Pancreas (tissue), 10 donors: ENCODE data around the gene KCNC3. TPM values are rescaled to one million over a fixed set of nuclear protein-coding genes. Genes with fewer than 3 reads are reported as not detected.

Experiments
- ATAC-seq, 4 donors: fragments of 200-7000 bp; cut with Tn5 transposase; one replicate each; pipeline versions ENCODE4 v1.8.0 to v1.9.1; 2020; ENCODE audit warnings: mild to moderate bottlenecking in 4 of 4, moderate library complexity in 4 of 4
- DNase-seq, 6 donors: peaks; one replicate each; pipeline ENCODE4 v3.0.0-alpha.2; 2020
- FAIRE-seq: peaks from 2 replicates; lab custom pipeline; 2012; peaks lifted over from hg19 to GRCh38; lab: Jason Lieb, UNC
- H3K27ac ChIP-seq, 4 donors: fragments of 200-600 bp; sonication (generic); 1 replicate in 3 of 4; 2 replicates in 1 of 4; pipeline versions ENCODE4 v1.5.0 to v1.8.0; 2020
- H3K27me3 ChIP-seq, 4 donors: fragments of 200-600 bp; one replicate each; pipeline ENCODE4 v1.8.0; 2021
- H3K36me3 ChIP-seq, 3 donors: fragments of 200-600 bp; sonication (generic) in 1 of 3; one replicate each; pipeline versions ENCODE4 v1.5.0 to v1.8.0; 2020 to 2021
- H3K4me1 ChIP-seq, 3 donors: fragments of 200-600 bp; one replicate each; pipeline ENCODE4 v1.8.0; 2021
- H3K4me3 ChIP-seq, 4 donors: fragments of 200-600 bp; sonication (generic) in 2 of 4; one replicate each; pipeline versions ENCODE4 v1.5.0 to v1.8.0; 2020 to 2021
- H3K9me3 ChIP-seq, 4 donors: fragments of 200-600 bp; one replicate each; pipeline ENCODE4 v1.8.0; 2021
- WGBS, 2 donors: extraction: QIAGEN DNeasy Blood & Tissue Kit; methylation state at CpG; one replicate each; pipeline ENCODE4 v1.1.7; 2013; 5-methylcytosine and 5-hydroxymethylcytosine counted together
- intact Hi-C, 3 donors: fragments of 100-400 bp; cut with DNase I; formaldehyde crosslinking; loops; one replicate each; pipeline versions ENCODE4 v1.11.1 to v1.14.2; 2022
- polyA plus RNA-seq, 2 donors: library from polyadenylated mRNA; stranded (reverse); fragments of 200-250 nt; gene quantifications; one replicate each; pipeline ENCODE4 v1.2.3, GENCODE V29; 2013
- total RNA-seq, 6 donors: library from RNA; stranded (reverse); fragmentation: NEBNext Ultra II Directional in 4 of 6; extraction: Animal tissue kit (Norgen Biotek cat#: 25700) in 4 of 6; gene quantifications; one replicate each; pipeline versions ENCODE4 v1.2.1 to v1.2.4, GENCODE V29; 2021 to 2023
- TF ChIP-seq, protein P1 (sequence below), 4 donors: fragments of 200-600 bp; sonication (generic) in 3 of 4; IDR thresholded peaks; one replicate each; pipeline versions ENCODE4 v1.5.0 to v1.8.0; 2021; ENCODE audit warnings: antibody characterized with exemption in 4 of 4
- donor health status: healthy with polysubstance abuse.
- donor health status: DM: no; HTN: no; CAD: no; lungs with moderate emphysema.
- donor health status: DM: no; HTN: no; CAD: no.
- donor health status: control.
- donor health status: control.
- donor health status: Bipolar disorder and iron deficiency.
- donor health status: DM: yes; HTN: yes; CAD: no.
- donor health status: DM: no; HTN: no; CAD: no.
- donor health status: DM: no; HTN: no; CAD: no.
- donor health status: DM: yes; HTN: yes; CAD: no.

The KCNC3 gene
- total and polyA plus RNA-seq, 8 donors = 2.4 to 7.1 (median 3.6) TPM

DNA sequence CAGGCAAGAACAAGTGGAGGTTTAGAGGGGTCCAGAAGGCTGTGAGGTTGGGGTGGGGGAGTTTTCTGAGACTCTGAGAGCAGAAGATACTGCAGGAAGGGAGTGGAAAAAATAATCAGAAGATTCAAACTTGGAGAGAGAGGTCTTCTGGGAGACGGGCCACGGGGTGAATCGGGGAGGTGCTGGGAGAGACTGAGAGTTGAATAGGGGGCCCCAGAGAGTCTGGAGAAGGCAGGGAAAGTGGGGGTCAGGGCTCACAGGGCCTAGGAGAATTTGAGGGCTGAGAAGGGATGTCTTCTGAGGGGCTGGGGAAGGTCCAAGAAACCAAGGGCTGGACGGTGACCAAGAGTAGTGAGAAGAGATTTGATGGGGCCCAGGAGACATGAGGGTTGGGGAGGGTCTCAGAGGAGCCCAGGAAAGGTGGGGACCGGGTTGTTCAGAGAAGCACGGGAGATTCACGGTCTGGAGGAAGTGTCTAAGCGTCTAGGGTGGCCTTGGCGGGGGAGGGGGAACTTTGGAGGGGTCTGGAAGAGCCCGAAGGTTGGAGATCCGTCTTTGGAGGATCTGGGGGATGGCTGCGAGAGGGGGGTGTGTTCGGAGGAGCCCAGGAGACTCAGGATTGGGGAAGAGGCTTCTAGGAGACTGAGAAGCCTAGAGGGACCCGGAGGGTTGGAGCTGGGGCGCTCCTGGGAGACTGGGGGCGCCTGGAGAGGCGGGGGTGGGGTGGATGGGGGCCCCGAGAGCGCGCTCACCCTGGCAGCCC, 1.5 kb downstream of the KCNC3 start:
- no peak overlapping the region for H3K27ac ChIP-seq
- H3K36me3 ChIP-seq = no peaks in the 10 kb centered on the region
- TF ChIP-seq, protein P1, sequence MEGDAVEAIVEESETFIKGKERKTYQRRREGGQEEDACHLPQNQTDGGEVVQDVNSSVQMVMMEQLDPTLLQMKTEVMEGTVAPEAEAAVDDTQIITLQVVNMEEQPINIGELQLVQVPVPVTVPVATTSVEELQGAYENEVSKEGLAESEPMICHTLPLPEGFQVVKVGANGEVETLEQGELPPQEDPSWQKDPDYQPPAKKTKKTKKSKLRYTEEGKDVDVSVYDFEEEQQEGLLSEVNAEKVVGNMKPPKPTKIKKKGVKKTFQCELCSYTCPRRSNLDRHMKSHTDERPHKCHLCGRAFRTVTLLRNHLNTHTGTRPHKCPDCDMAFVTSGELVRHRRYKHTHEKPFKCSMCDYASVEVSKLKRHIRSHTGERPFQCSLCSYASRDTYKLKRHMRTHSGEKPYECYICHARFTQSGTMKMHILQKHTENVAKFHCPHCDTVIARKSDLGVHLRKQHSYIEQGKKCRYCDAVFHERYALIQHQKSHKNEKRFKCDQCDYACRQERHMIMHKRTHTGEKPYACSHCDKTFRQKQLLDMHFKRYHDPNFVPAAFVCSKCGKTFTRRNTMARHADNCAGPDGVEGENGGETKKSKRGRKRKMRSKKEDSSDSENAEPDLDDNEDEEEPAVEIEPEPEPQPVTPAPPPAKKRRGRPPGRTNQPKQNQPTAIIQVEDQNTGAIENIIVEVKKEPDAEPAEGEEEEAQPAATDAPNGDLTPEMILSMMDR (IDR thresholded peaks at IDR 0.05) = no peak
- WGBS, 2 donors = 26 to 41% methylated on average over 14 to 20 of the region's 20 CpGs
- DNase-seq (peak in 4 of 6 donors; percentile 31 to 65 (median 46)), ATAC-seq (no peak), FAIRE-seq (no peak)
- H3K4me1 ChIP-seq = peaks cover 0 to 32% (median 0%) of the 10 kb centered on the region in 3 donors
- no peak overlapping the region for H3K4me3 ChIP-seq
- no peaks in the 10 kb centered on the region for H3K9me3 ChIP-seq
- intact Hi-C loops = no loop called here
- no peaks in the 10 kb centered on the region for H3K27me3 ChIP-seq

DNA sequence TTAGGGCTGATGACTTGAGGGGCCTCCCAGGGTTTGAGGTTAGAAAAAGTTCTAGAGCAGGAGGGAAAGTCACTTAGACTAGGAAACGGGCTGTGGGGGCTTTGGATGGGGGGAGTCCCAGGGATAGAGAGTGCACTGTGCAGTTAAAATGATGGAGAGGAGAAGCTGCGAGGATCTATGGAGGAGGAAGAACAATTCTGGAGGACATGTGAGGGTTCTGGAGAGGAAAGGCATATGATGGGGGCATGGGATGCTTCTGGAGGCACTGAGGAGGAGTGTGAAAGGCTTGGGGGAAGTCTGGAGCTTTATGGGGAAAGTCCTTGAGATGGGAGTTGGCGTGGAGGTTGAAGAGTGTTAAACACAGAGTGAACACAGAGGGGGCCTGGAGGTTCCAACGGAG, 2.2 kb downstream of the KCNC3 start:
- FAIRE-seq (no peak), ATAC-seq (no peak)
- H3K27me3 ChIP-seq = no peaks in the 10 kb centered on the region

DNA sequence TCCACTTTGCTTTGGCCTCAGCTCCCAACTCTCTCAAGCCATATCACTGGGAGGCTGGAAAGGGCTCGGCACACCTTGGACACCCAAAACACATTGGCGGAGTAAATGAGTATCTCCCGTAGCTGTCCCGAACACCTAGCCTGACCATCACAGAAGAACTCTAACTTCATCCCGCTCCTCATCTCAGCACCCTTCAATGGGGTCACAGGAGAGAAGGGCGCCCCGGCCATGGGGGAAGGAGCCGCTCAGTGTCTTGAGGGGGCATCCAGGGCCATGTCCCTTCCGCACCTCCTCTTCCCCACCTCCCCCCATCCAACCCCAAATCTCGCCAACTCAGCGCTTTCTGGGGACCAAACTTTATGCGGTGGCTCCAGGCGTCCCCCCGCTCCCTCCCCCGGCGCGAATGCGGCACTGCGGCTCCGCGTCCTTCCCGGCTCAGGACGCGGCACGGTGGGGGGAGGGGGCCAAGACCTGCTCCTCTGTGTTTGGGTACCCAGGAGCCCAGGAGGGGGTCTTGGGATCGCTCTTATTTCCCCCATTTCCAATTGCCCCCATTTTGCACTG, 3.0 kb downstream of the KCNC3 start:
- peak overlapping the region in 1 of 4 donors; percentile 25 for H3K4me3 ChIP-seq

More for the DNA sequence above, 2.2 kb downstream of the KCNC3 start:
- Histone ChIP-seq H3K9me3 (no peaks in the 10 kb centered on the region), H3K4me1 (peaks cover 0 to 28% (median 0%) of the 10 kb centered on the region in 3 donors), H3K27ac (no peak overlapping the region), H3K4me3 (no peak overlapping the region), H3K36me3 (no peaks in the 10 kb centered on the region)
- no peak for DNase-seq
- TF ChIP-seq, protein P1 (IDR thresholded peaks at IDR 0.05) = no peak
- intact Hi-C loops = no loop called here
- WGBS, 2 donors = 44 to 70% methylated on average over 4 of the region's 4 CpGs

DNA sequence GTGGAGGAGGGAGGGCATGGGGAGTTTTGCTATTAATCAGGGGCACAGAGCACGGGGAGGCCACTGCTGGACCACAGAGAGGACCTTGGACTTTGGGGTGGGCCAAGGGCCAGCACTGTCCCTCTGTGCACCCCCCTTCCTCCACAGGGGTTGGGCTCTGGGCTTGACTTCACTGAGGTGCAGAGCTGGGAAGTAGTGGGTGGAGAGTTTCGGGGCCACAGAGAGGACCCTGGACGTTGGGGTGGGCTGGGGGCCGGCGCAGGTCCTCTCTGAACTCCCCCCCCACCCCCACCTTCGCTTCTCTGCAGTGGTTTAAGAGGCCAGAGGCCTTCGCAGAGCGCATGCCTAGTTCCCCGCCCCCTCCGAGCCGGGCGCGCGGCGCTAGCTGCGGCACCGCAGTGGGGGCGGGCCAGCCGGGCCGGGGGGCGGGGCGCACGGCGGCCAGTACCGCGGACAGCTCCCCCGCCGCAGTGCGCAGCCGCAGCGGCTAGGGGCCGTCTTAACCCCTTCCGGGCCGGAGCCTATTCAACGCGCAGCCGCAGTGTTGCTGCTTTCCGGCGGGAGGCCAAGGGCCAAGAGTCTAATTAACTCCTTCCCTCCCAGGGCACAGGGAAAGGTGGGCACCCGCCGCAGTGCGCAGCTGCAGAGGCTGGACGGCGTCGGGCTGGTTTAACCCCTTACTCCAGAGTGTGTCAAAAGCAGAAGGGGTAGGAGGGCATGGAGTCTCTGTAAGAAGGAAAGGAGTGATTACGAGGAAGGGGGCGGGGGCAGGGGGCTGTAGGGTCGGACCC, 3.7 kb downstream of the KCNC3 start:
- TF ChIP-seq, protein P1 (IDR thresholded peaks at IDR 0.05) = no peak
- 2 to 3% methylated on average over 45 to 48 of the region's 48 CpGs for WGBS, 2 donors

More for the DNA sequence above, 3.0 kb downstream of the KCNC3 start:
- intact Hi-C loops = no loop called here
- no peaks in the 10 kb centered on the region for H3K9me3 ChIP-seq
- H3K27ac ChIP-seq = no peak overlapping the region
- no peaks in the 10 kb centered on the region for H3K36me3 ChIP-seq
- no peaks in the 10 kb centered on the region for H3K27me3 ChIP-seq
- 9% methylated on average over 22 to 26 of the region's 26 CpGs for WGBS, 2 donors
- peaks cover 0 to 25% (median 0%) of the 10 kb centered on the region in 3 donors for H3K4me1 ChIP-seq
- ATAC-seq (no peak), FAIRE-seq (no peak), DNase-seq (peak in 4 of 6 donors; percentile 31 to 66 (median 42))
- TF ChIP-seq, protein P1 (IDR thresholded peaks at IDR 0.05) = no peak

More for the DNA sequence above, 3.7 kb downstream of the KCNC3 start:
- FAIRE-seq (no peak), DNase-seq (peak; percentile 59 to 94 (median 88)), ATAC-seq (peak; percentile 35 to 65 (median 58))
- peak overlapping the region in 1 of 4 donors; percentile 25 for H3K4me3 ChIP-seq
- no peaks in the 10 kb centered on the region for H3K27me3 ChIP-seq
- intact Hi-C loops = no loop called here
- H3K9me3 ChIP-seq = no peaks in the 10 kb centered on the region
- H3K36me3 ChIP-seq = no peaks in the 10 kb centered on the region
- peaks cover 0 to 25% (median 0%) of the 10 kb centered on the region in 3 donors for H3K4me1 ChIP-seq
- no peak overlapping the region for H3K27ac ChIP-seq
